ENCODE measurements around the gene BCL6. TPM values are rescaled to one million over a fixed set of nuclear protein-coding genes. Genes with fewer than 3 reads are reported as not detected.

BCL6 gene
- total RNA-seq, 1 experiment from 2014 or later, result 10.2 TPM

DNA sequence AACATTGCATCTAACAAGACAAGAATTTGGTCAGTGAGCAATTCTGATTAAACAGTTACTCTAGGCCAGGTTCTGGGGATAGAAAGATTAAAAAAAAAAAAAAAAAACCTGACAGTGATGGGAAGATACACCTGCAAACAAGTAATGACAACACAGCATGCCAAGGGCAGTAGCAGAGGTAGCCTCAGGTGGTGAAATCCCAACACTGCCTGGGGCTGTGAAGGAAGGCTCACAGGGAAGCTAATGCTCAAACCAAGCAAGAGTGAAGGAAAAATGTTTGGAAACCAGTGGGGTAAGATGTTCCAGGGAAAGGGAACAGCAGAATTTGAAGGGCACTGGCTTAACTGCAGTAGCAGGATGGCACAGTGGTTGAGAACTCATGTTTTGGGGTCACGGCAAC lies 51.8 kb downstream of the BCL6 start (continued):
- TF ChIP-seq, protein P1, sequence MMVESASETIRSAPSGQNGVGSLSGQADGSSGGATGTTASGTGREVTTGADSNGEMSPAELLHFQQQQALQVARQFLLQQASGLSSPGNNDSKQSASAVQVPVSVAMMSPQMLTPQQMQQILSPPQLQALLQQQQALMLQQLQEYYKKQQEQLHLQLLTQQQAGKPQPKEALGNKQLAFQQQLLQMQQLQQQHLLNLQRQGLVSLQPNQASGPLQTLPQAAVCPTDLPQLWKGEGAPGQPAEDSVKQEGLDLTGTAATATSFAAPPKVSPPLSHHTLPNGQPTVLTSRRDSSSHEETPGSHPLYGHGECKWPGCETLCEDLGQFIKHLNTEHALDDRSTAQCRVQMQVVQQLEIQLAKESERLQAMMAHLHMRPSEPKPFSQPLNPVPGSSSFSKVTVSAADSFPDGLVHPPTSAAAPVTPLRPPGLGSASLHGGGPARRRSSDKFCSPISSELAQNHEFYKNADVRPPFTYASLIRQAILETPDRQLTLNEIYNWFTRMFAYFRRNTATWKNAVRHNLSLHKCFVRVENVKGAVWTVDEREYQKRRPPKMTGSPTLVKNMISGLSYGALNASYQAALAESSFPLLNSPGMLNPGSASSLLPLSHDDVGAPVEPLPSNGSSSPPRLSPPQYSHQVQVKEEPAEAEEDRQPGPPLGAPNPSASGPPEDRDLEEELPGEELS (CRISPR knock-in tag; IDR thresholded peaks at IDR 0.05), result no peak
- no peak for TF ChIP-seq FOXJ3 (CRISPR knock-in tag; IDR thresholded peaks at IDR 0.05; ENCODE audit: borderline replicate concordance)
- TF ChIP-seq GRHL2 (CRISPR knock-in tag; IDR thresholded peaks at IDR 0.05; ENCODE audit: insufficient replicate concordance, severe bottlenecking), result no peak

DNA sequence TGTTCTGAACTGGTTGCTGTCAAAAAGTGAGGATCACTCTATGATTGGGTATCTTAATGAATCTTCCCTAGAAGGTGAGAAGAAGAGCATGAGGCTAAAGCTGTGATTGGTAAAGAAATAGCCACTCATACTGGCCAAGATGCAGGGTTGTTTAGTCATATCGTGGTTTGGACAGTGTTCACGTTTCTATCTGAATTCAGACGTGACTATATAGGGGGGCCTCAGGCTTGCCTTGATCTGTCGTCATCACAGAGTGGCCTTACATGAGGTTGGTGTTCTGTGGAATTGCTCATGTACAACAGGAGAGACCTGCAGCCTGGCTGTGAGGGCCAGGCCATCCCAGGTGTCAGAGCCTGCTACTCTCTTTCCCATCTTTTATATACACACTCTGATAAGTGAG lies 55.3 kb downstream of the BCL6 start:
- Mint-ChIP-seq H3K36me3 (peaks cover 23% of the 10 kb centered on the region), H3K27ac (no peak overlapping the region), H3K4me1 (0 out of 2 replicates have a peak, but pooled peaks cover 3% of the 10 kb centered on the region), H3K4me3 (no peak overlapping the region), H3K9me3 (peaks cover 28% of the 10 kb centered on the region), H3K27me3 (ENCODE audit: low read depth) (peaks cover 8% of the 10 kb centered on the region)
- TF ChIP-seq MYBL2 (CRISPR knock-in tag; IDR thresholded peaks at IDR 0.05), result no peak
- no peak for TF ChIP-seq ZBTB21 (CRISPR knock-in tag; IDR thresholded peaks at IDR 0.05; ENCODE audit: borderline replicate concordance)
- TF ChIP-seq, protein P2, sequence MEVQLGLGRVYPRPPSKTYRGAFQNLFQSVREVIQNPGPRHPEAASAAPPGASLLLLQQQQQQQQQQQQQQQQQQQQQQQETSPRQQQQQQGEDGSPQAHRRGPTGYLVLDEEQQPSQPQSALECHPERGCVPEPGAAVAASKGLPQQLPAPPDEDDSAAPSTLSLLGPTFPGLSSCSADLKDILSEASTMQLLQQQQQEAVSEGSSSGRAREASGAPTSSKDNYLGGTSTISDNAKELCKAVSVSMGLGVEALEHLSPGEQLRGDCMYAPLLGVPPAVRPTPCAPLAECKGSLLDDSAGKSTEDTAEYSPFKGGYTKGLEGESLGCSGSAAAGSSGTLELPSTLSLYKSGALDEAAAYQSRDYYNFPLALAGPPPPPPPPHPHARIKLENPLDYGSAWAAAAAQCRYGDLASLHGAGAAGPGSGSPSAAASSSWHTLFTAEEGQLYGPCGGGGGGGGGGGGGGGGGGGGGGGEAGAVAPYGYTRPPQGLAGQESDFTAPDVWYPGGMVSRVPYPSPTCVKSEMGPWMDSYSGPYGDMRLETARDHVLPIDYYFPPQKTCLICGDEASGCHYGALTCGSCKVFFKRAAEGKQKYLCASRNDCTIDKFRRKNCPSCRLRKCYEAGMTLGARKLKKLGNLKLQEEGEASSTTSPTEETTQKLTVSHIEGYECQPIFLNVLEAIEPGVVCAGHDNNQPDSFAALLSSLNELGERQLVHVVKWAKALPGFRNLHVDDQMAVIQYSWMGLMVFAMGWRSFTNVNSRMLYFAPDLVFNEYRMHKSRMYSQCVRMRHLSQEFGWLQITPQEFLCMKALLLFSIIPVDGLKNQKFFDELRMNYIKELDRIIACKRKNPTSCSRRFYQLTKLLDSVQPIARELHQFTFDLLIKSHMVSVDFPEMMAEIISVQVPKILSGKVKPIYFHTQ (CRISPR knock-in tag; IDR thresholded peaks at IDR 0.05), result no peak
- no peak for TF ChIP-seq NFE2L1 (CRISPR knock-in tag; IDR thresholded peaks at IDR 0.05)
- TF ChIP-seq NR1H2 (CRISPR knock-in tag; IDR thresholded peaks at IDR 0.05), result no peak
- TF ChIP-seq, protein P3, sequence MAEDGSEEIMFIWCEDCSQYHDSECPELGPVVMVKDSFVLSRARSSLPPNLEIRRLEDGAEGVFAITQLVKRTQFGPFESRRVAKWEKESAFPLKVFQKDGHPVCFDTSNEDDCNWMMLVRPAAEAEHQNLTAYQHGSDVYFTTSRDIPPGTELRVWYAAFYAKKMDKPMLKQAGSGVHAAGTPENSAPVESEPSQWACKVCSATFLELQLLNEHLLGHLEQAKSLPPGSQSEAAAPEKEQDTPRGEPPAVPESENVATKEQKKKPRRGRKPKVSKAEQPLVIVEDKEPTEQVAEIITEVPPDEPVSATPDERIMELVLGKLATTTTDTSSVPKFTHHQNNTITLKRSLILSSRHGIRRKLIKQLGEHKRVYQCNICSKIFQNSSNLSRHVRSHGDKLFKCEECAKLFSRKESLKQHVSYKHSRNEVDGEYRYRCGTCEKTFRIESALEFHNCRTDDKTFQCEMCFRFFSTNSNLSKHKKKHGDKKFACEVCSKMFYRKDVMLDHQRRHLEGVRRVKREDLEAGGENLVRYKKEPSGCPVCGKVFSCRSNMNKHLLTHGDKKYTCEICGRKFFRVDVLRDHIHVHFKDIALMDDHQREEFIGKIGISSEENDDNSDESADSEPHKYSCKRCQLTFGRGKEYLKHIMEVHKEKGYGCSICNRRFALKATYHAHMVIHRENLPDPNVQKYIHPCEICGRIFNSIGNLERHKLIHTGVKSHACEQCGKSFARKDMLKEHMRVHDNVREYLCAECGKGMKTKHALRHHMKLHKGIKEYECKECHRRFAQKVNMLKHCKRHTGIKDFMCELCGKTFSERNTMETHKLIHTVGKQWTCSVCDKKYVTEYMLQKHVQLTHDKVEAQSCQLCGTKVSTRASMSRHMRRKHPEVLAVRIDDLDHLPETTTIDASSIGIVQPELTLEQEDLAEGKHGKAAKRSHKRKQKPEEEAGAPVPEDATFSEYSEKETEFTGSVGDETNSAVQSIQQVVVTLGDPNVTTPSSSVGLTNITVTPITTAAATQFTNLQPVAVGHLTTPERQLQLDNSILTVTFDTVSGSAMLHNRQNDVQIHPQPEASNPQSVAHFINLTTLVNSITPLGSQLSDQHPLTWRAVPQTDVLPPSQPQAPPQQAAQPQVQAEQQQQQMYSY (CRISPR knock-in tag; IDR thresholded peaks at IDR 0.05), result no peak
- no peak for TF ChIP-seq SMAD4 (CRISPR knock-in tag; IDR thresholded peaks at IDR 0.05)
- no peak for TF ChIP-seq JUN (CRISPR knock-in tag; IDR thresholded peaks at IDR 0.05)
- TF ChIP-seq ZNF263 (CRISPR knock-in tag; IDR thresholded peaks at IDR 0.05; ENCODE audit: low read depth), result no peak
- no peak for TF ChIP-seq NR3C1 (CRISPR knock-in tag; conservative IDR thresholded peaks at IDR 0.05; ENCODE audit: low read depth)
- ChIA-PET POLR2A (interaction anchor here (0.6 kb wide), 1 partner anchor 326 kb away, joined by 3 read pairs; no protein-coding TSS in a partner anchor), CTCF (no interaction called here)
- no peak for DNase-seq (ENCODE audit: low spot score)
- ATAC-seq, result no peak

DNA sequence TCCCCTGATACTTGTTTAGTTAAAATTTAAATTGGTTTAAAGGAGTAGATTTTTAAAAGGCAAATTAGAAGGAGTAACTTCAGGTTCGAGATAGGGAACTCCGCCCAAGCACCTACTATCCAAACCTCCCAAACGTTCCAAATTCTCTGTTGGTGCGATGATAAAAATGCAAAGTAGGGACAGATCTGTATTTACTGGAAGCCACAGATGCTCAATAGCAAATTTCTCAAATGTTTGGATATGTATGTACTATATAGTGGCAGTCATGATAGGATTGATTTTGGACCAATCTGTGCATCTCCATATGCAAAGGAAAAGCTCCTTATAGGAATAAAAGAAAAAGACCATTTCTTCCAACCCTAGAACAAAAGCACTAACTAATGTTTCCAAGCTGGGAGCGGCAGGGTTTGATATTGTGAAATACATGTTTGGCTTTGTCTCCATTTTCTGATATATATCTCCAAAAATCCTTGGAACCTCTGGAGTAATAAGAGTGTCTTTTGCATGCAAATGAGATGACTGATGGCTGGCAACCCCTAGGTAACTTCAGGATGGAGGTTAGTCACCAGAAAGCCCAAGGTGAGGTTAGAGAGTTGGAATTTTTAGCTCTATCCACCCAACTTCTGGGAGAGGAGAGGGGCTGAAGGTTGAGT lies 58.5 kb downstream of the BCL6 start:
- ChIA-PET POLR2A (no interaction called here), CTCF (no interaction called here)
- DNase-seq (ENCODE audit: low spot score) (no peak), ATAC-seq (no peak)
- no peak overlapping the region for H3K27ac Mint-ChIP-seq
- peaks cover 30% of the 10 kb centered on the region for H3K36me3 Mint-ChIP-seq
- peaks cover 2% of the 10 kb centered on the region; the same call in 1 of the 2 replicates for H3K27me3 Mint-ChIP-seq (ENCODE audit: low read depth)
- 0 out of 2 replicates have a peak, but pooled peaks cover 3% of the 10 kb centered on the region for H3K4me1 Mint-ChIP-seq
- peaks cover 42% of the 10 kb centered on the region for H3K9me3 Mint-ChIP-seq
- H3K4me3 Mint-ChIP-seq, result no peak overlapping the region
- TF ChIP-seq, protein P4, sequence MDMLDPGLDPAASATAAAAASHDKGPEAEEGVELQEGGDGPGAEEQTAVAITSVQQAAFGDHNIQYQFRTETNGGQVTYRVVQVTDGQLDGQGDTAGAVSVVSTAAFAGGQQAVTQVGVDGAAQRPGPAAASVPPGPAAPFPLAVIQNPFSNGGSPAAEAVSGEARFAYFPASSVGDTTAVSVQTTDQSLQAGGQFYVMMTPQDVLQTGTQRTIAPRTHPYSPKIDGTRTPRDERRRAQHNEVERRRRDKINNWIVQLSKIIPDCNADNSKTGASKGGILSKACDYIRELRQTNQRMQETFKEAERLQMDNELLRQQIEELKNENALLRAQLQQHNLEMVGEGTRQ (CRISPR knock-in tag; IDR thresholded peaks at IDR 0.05), result no peak
- TF ChIP-seq, protein P5, sequence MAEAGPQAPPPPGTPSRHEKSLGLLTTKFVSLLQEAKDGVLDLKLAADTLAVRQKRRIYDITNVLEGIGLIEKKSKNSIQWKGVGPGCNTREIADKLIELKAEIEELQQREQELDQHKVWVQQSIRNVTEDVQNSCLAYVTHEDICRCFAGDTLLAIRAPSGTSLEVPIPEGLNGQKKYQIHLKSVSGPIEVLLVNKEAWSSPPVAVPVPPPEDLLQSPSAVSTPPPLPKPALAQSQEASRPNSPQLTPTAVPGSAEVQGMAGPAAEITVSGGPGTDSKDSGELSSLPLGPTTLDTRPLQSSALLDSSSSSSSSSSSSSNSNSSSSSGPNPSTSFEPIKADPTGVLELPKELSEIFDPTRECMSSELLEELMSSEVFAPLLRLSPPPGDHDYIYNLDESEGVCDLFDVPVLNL (CRISPR knock-in tag; IDR thresholded peaks at IDR 0.05; ENCODE audit: borderline replicate concordance, low read depth), result no peak
- TF ChIP-seq, protein P6, sequence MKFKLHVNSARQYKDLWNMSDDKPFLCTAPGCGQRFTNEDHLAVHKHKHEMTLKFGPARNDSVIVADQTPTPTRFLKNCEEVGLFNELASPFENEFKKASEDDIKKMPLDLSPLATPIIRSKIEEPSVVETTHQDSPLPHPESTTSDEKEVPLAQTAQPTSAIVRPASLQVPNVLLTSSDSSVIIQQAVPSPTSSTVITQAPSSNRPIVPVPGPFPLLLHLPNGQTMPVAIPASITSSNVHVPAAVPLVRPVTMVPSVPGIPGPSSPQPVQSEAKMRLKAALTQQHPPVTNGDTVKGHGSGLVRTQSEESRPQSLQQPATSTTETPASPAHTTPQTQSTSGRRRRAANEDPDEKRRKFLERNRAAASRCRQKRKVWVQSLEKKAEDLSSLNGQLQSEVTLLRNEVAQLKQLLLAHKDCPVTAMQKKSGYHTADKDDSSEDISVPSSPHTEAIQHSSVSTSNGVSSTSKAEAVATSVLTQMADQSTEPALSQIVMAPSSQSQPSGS (CRISPR knock-in tag; IDR thresholded peaks at IDR 0.05; ENCODE audit: borderline replicate concordance, low read depth), result no peak
- TF ChIP-seq SOX15 (CRISPR knock-in tag; IDR thresholded peaks at IDR 0.05), result no peak
- TF ChIP-seq ZNF423 (CRISPR knock-in tag; IDR thresholded peaks at IDR 0.05), result no peak
- TF ChIP-seq, protein P7, sequence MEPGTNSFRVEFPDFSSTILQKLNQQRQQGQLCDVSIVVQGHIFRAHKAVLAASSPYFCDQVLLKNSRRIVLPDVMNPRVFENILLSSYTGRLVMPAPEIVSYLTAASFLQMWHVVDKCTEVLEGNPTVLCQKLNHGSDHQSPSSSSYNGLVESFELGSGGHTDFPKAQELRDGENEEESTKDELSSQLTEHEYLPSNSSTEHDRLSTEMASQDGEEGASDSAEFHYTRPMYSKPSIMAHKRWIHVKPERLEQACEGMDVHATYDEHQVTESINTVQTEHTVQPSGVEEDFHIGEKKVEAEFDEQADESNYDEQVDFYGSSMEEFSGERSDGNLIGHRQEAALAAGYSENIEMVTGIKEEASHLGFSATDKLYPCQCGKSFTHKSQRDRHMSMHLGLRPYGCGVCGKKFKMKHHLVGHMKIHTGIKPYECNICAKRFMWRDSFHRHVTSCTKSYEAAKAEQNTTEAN (CRISPR knock-in tag; IDR thresholded peaks at IDR 0.05), result no peak

All from WTC11 (cell line).